ENCODE results near the gene IQCE. TPM values are rescaled to one million over a fixed set of nuclear protein-coding genes. Genes with fewer than 3 reads are reported as not detected.

IQCE gene
- total RNA-seq, 1 experiment from 2014 or later: 94.8 TPM

GRCh38 chr7:2537981-2538851, 20.6 kb upstream of the IQCE start:
- no peak overlapping the region for H3K27ac Mint-ChIP-seq (ENCODE audit: unreplicated experiment)
- H3K4me3 Mint-ChIP-seq (ENCODE audit: low read depth, unreplicated experiment): no peak overlapping the region
- CTCF ChIA-PET: interaction anchor here (0.5 kb wide), 1 partner anchor 46 kb away, joined by 8 read pairs; no protein-coding TSS in a partner anchor
- intact Hi-C loops (cut with micrococcal nuclease; ENCODE audit: unreplicated experiment): no loop called here
- no peak for DNase-seq
- no peaks in the 10 kb centered on the region for H3K9me3 Mint-ChIP-seq (ENCODE audit: low read depth, unreplicated experiment)
- H3K36me3 Mint-ChIP-seq (ENCODE audit: insufficient read depth, unreplicated experiment): peaks cover 60% of the 10 kb centered on the region
- no peaks in the 10 kb centered on the region for H3K4me1 Mint-ChIP-seq (ENCODE audit: low read depth, unreplicated experiment)
- TF ChIP-seq CTCF (IDR thresholded peaks at IDR 0.05; ENCODE audit: unreplicated experiment): peak; percentile 30
- BruUV-seq (replicated peaks): TSS peak; percentile 54
- no peaks in the 10 kb centered on the region for H3K27me3 Mint-ChIP-seq (ENCODE audit: unreplicated experiment)

GRCh38 chr7:2539031-2539911, 19.5 kb upstream of the IQCE start:
- no peak for DNase-seq
- Mint-ChIP-seq H3K27me3 (ENCODE audit: unreplicated experiment) (no peaks in the 10 kb centered on the region), H3K36me3 (ENCODE audit: insufficient read depth, unreplicated experiment) (peaks cover 71% of the 10 kb centered on the region), H3K4me1 (ENCODE audit: low read depth, unreplicated experiment) (no peaks in the 10 kb centered on the region), H3K27ac (ENCODE audit: unreplicated experiment) (no peak overlapping the region), H3K4me3 (ENCODE audit: low read depth, unreplicated experiment) (no peak overlapping the region), H3K9me3 (ENCODE audit: low read depth, unreplicated experiment) (no peaks in the 10 kb centered on the region)
- intact Hi-C loops (cut with micrococcal nuclease; ENCODE audit: unreplicated experiment): no loop called here
- CTCF ChIA-PET: interaction anchor here (0.6 kb wide), 1 partner anchor 67 kb away, joined by 3 read pairs; no protein-coding TSS in a partner anchor
- no TSS peak for BruUV-seq (replicated peaks)
- no peak for TF ChIP-seq CTCF (IDR thresholded peaks at IDR 0.05; ENCODE audit: unreplicated experiment)

GRCh38 chr7:2540133-2540532, 18.6 kb upstream of the IQCE start:
- peaks cover 79% of the 10 kb centered on the region for H3K36me3 Mint-ChIP-seq (ENCODE audit: insufficient read depth, unreplicated experiment)
- no peak for TF ChIP-seq CTCF (IDR thresholded peaks at IDR 0.05; ENCODE audit: unreplicated experiment)

GRCh38 chr7:2540641-2541051, 18.1 kb upstream of the IQCE start:
- no peak overlapping the region for H3K4me3 Mint-ChIP-seq (ENCODE audit: low read depth, unreplicated experiment)
- no TSS peak for BruUV-seq (replicated peaks)
- peaks cover 80% of the 10 kb centered on the region for H3K36me3 Mint-ChIP-seq (ENCODE audit: insufficient read depth, unreplicated experiment)
- H3K4me1 Mint-ChIP-seq (ENCODE audit: low read depth, unreplicated experiment): no peaks in the 10 kb centered on the region
- no peak for DNase-seq
- no peaks in the 10 kb centered on the region for H3K27me3 Mint-ChIP-seq (ENCODE audit: unreplicated experiment)
- TF ChIP-seq CTCF (IDR thresholded peaks at IDR 0.05; ENCODE audit: unreplicated experiment): no peak
- intact Hi-C loops (cut with micrococcal nuclease; ENCODE audit: unreplicated experiment): no loop called here
- CTCF ChIA-PET: interaction anchor here (0.6 kb wide), 1 partner anchor 63 kb away, joined by 3 read pairs; no protein-coding TSS in a partner anchor
- no peak overlapping the region for H3K27ac Mint-ChIP-seq (ENCODE audit: unreplicated experiment)
- H3K9me3 Mint-ChIP-seq (ENCODE audit: low read depth, unreplicated experiment): no peaks in the 10 kb centered on the region

More at GRCh38 chr7:2540133-2540532, 18.6 kb upstream of the IQCE start:
- no peaks in the 10 kb centered on the region for H3K4me1 Mint-ChIP-seq (ENCODE audit: low read depth, unreplicated experiment)
- DNase-seq: no peak
- intact Hi-C loops (cut with micrococcal nuclease; ENCODE audit: unreplicated experiment): no loop called here
- no peaks in the 10 kb centered on the region for H3K27me3 Mint-ChIP-seq (ENCODE audit: unreplicated experiment)
- no TSS peak for BruUV-seq (replicated peaks)
- no peak overlapping the region for H3K27ac Mint-ChIP-seq (ENCODE audit: unreplicated experiment)
- H3K4me3 Mint-ChIP-seq (ENCODE audit: low read depth, unreplicated experiment): no peak overlapping the region
- H3K9me3 Mint-ChIP-seq (ENCODE audit: low read depth, unreplicated experiment): no peaks in the 10 kb centered on the region
- CTCF ChIA-PET: interaction anchor here (0.6 kb wide), 1 partner anchor 66 kb away, joined by 3 read pairs; no protein-coding TSS in a partner anchor

All from Calu3 (cell line).